Ovary (tissue), 3 donors: Measurements from ENCODE around the gene SDK1.

Experiments used
- EP300 ChIP-seq: sonication (generic); formaldehyde crosslinking; IDR thresholded peaks from one replicate; pipeline ENCODE4 v1.6.1; 2017; ENCODE audit warnings: antibody characterized with exemption
- POLR2A ChIP-seq: fragments of 450-650 bp; IDR thresholded peaks from one replicate; pipeline ENCODE4 v1.6.1; 2017; ENCODE audit warnings: antibody characterized with exemption, mild to moderate bottlenecking, moderate library complexity
- TF ChIP-seq, protein P1 (sequence below), 3 donors: fragments of 450-650 bp in 2 of 3; fragments of 200-600 bp in 1 of 3; IDR thresholded peaks; one replicate each; pipeline versions ENCODE4 v1.5.1 to v1.8.0; 2016 to 2022; ENCODE audit warnings: antibody characterized with exemption in 3 of 3, mild to moderate bottlenecking in 1 of 3
- donor health status: DM: no; HTN: no; CAD: no.

DNA sequence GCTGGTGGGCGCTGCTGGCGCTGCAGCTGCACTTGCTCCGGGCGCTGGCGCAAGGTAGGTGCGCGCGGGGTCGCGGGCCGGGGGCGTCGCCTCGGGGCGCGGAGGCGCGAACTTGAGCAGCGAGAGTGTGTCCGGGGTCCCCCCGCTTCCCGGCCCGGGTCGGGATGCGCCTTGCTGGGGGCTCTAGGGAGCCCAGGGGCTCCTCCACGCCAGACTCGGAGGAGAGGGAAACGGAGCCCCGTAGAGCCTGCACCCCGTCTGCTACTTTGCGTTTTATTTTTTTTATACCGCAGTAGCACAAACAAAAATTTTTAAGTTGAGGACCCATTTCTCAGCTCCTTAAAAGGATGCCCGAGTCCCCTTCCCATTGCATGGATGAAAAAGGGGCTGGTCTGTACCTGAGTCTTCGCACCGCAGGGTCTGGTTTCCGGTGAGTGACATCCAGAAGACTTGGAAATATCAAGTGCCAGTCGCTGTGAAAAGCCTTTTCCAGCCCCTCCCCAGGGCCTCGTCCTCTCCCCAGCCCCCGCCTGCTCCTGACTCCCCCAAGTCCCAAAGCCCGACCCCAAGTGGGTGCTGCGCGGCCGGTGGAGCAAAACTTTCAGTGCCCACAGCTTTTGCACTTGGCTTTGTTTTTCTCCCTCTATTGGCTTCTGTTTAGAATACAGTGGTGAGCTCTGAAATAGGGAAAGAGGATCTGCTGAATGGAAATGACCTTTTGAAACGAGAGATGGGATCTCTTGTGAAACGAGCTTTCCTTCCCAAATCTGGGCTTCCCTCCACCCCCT lies 973 bp downstream of the SDK1 start:
- TF ChIP-seq, protein P1, sequence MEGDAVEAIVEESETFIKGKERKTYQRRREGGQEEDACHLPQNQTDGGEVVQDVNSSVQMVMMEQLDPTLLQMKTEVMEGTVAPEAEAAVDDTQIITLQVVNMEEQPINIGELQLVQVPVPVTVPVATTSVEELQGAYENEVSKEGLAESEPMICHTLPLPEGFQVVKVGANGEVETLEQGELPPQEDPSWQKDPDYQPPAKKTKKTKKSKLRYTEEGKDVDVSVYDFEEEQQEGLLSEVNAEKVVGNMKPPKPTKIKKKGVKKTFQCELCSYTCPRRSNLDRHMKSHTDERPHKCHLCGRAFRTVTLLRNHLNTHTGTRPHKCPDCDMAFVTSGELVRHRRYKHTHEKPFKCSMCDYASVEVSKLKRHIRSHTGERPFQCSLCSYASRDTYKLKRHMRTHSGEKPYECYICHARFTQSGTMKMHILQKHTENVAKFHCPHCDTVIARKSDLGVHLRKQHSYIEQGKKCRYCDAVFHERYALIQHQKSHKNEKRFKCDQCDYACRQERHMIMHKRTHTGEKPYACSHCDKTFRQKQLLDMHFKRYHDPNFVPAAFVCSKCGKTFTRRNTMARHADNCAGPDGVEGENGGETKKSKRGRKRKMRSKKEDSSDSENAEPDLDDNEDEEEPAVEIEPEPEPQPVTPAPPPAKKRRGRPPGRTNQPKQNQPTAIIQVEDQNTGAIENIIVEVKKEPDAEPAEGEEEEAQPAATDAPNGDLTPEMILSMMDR (IDR thresholded peaks at IDR 0.05), result no peak
- TF ChIP-seq POLR2A, result no peak
- no peak for TF ChIP-seq EP300
